T-cell (primary cell): Measurements from ENCODE around the gene DNMT3A. TPM values are rescaled to one million over a fixed set of nuclear protein-coding genes. Genes with fewer than 3 reads are reported as not detected.

Experiments
- ATAC-seq, 4 experiments: fragments of 200-7000 bp in 3 of 4; fragments of 150-1000 bp in 1 of 4; cut with Tn5 transposase; replicated peaks in 1 of 4; 1 replicate in 3 of 4; 2 replicates in 1 of 4; pipeline ENCODE4 v1.10.0; 2021; ENCODE audit warnings: moderate library complexity in 3 of 4, mild to moderate bottlenecking in 2 of 4, moderate number of reproducible peaks in 1 of 4
- CTCF ChIA-PET, 2 donors: fragments of 300-600 bp; sonication (Branson Sonifier 250); formaldehyde crosslinking; loops; one replicate each; lab custom pipeline; 2022; ENCODE audit warnings: antibody characterized with exemption in 2 of 2; lab: Charles Lee
- POLR2A ChIA-PET, 2 donors: fragments of 300-600 bp; sonication (Branson Sonifier 250); formaldehyde crosslinking; loops; one replicate each; lab custom pipeline; 2022; ENCODE audit warnings: antibody characterized with exemption in 2 of 2; lab: Charles Lee
- DNase-seq, 35 experiments: peaks; one replicate each; pipeline versions ENCODE4 v3.0.0 to v3.0.0-alpha.2; 2013 to 2023
- H3K27ac ChIP-seq: one replicate; pipeline ENCODE4 v1.5.1; 2013; ENCODE audit warnings: low read length
- H3K27me3 ChIP-seq, 2 experiments: replicated peaks in 1 of 2; 1 replicate in 1 of 2; 2 replicates in 1 of 2; pipeline versions ENCODE4 v1.6.1 to v1.7.0; 2013; ENCODE audit warnings: low read length in 1 of 2, mixed read lengths in 1 of 2; ENCODE audit not compliant: control insufficient read depth in 2 of 2, insufficient read depth in 2 of 2; ENCODE audit errors: extremely low read depth in 1 of 2
- H3K36me3 ChIP-seq, 2 donors: 1 replicate in 1 of 2; 2 replicates in 1 of 2; pipeline versions ENCODE4 v1.6.1 to v1.7.0; 2013; ENCODE audit warnings: low read length in 1 of 2; ENCODE audit not compliant: control insufficient read depth in 2 of 2, insufficient read depth in 1 of 2; ENCODE audit errors: extremely low read depth in 1 of 2
- H3K4me1 ChIP-seq, 2 experiments: 1 replicate in 1 of 2; 2 replicates in 1 of 2; pipeline versions ENCODE4 v1.6.1 to v1.7.0; 2013; ENCODE audit warnings: low read length in 2 of 2, mixed read lengths in 1 of 2; ENCODE audit not compliant: insufficient read depth in 2 of 2, control insufficient read depth in 1 of 2; ENCODE audit errors: extremely low read depth in 1 of 2
- H3K4me3 ChIP-seq, 2 donors: 1 replicate in 1 of 2; 2 replicates in 1 of 2; pipeline versions ENCODE4 v1.5.1 to v1.7.0; 2013; ENCODE audit warnings: mild to moderate bottlenecking in 2 of 2, low read length in 1 of 2, moderate library complexity in 1 of 2; ENCODE audit not compliant: control insufficient read depth in 1 of 2; ENCODE audit errors: extremely low read depth in 1 of 2
- H3K9me3 ChIP-seq: 2 replicates; pipeline ENCODE4 v1.7.0; 2013
- H3K27ac Mint-ChIP-seq, 2 donors: one replicate each; pipeline ENCODE4 v1.8.0; 2020 to 2021; ENCODE audit warnings: mild to moderate bottlenecking in 2 of 2, mixed read lengths in 2 of 2
- H3K27me3 Mint-ChIP-seq, 2 donors: one replicate each; pipeline ENCODE4 v1.8.0; 2021 to 2022; ENCODE audit warnings: mixed read lengths in 2 of 2
- H3K36me3 Mint-ChIP-seq: one replicate; pipeline ENCODE4 v1.8.0; 2021; ENCODE audit warnings: mixed read lengths
- H3K4me1 Mint-ChIP-seq, 3 donors: one replicate each; pipeline ENCODE4 v1.8.0; 2020 to 2022; ENCODE audit warnings: mixed read lengths in 3 of 3, mild to moderate bottlenecking in 1 of 3
- H3K4me3 Mint-ChIP-seq, 3 donors: one replicate each; pipeline ENCODE4 v1.8.0; 2020 to 2022; ENCODE audit warnings: mild to moderate bottlenecking in 3 of 3, mixed read lengths in 3 of 3, moderate library complexity in 3 of 3
- H3K9me3 Mint-ChIP-seq, 3 donors: one replicate each; pipeline ENCODE4 v1.8.0; 2020 to 2022; ENCODE audit warnings: mixed read lengths in 3 of 3
- WGBS: methylation state at CpG from one replicate; pipeline ENCODE4 v1.1.5; 2013; ENCODE audit warnings: missing lambda C conversion rate; ENCODE audit not compliant: insufficient coverage; 5-methylcytosine and 5-hydroxymethylcytosine counted together
- total RNA-seq, 35 experiments: library from RNA in 6 of 35; stranded (reverse) in 6 of 35; fragments of 120-200 nt in 1 of 35; gene quantifications; one replicate each; pipeline versions ENCODE4 v1.2.1 to v1.2.4 and lab custom pipeline; 2013 to 2026

DNMT3A gene
- total RNA-seq, 5 donors from 2014 or later (not counting 1 experiment from before 2014, with no cell fraction given), result 78.7 to 125 (median 93.2) TPM

DNA sequence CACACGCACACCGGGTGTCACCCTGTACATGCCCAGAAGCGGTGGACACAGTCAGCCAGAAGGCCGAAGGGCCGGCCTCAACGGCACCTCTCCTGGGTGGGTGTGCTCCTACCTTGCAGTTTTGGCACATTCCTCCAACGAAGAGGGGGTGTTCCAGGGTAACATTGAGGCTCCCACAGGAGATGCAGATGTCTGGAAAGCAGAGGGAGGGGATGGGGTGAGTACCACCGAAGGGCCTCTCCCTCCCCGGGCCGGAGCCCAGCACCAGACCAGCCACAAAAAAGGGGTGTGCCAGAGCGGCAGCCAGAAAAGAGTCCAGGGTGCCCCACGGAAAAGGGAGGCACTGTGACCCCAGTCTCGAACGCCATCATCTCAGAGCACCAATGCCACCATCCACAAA, 96.6 kb downstream of the DNMT3A start:
- Mint-ChIP-seq H3K4me1 (peaks cover 11 to 13% (median 13%) of the 10 kb centered on the region in 3 donors), H3K27me3 (no peaks in the 10 kb centered on the region), H3K9me3 (no peaks in the 10 kb centered on the region), H3K27ac (no peak overlapping the region), H3K36me3 (peaks cover 37% of the 10 kb centered on the region), H3K4me3 (no peak overlapping the region)
- H3K4me1 ChIP-seq, result peaks cover 1 to 6% of the 10 kb centered on the region in 2 experiments
- ChIA-PET POLR2A (no interaction called here), CTCF (interaction anchor here in 1 of 2 donors (0.6 kb wide), 1 partner anchor 278 kb away, joined by 13 read pairs; no protein-coding TSS in a partner anchor)
- H3K27ac ChIP-seq, result no peak overlapping the region
- H3K4me3 ChIP-seq, result no peak overlapping the region
- H3K27me3 ChIP-seq, result no peaks in the 10 kb centered on the region
- ATAC-seq (no peak), DNase-seq (no peak)
- H3K36me3 ChIP-seq, result peaks cover 43 to 78% of the 10 kb centered on the region in 2 donors
- H3K9me3 ChIP-seq, result no peaks in the 10 kb centered on the region
- 96% methylated on average over 10 of the region's 14 CpGs for WGBS

GRCh38 chr2:25243995-25244394, 97.7 kb downstream of the DNMT3A start:
- peaks cover 0 to 2% (median 2%) of the 10 kb centered on the region in 3 donors for H3K4me1 Mint-ChIP-seq
- Histone ChIP-seq H3K36me3 (peaks cover 43 to 89% of the 10 kb centered on the region in 2 donors), H3K4me1 (no peaks in the 10 kb centered on the region), H3K27ac (no peak overlapping the region), H3K4me3 (no peak overlapping the region), H3K27me3 (no peaks in the 10 kb centered on the region), H3K9me3 (no peaks in the 10 kb centered on the region)
- WGBS, result over 99% methylated on average over 16 of the region's 17 CpGs
- POLR2A ChIA-PET, result no interaction called here
- CTCF ChIA-PET, result no interaction called here
- H3K27me3 Mint-ChIP-seq, result no peaks in the 10 kb centered on the region
- H3K36me3 Mint-ChIP-seq, result peaks cover 43% of the 10 kb centered on the region
- H3K27ac Mint-ChIP-seq, result no peak overlapping the region
- no peak for ATAC-seq
- H3K4me3 Mint-ChIP-seq, result no peak overlapping the region
- no peaks in the 10 kb centered on the region for H3K9me3 Mint-ChIP-seq
- DNase-seq, result no peak

DNA sequence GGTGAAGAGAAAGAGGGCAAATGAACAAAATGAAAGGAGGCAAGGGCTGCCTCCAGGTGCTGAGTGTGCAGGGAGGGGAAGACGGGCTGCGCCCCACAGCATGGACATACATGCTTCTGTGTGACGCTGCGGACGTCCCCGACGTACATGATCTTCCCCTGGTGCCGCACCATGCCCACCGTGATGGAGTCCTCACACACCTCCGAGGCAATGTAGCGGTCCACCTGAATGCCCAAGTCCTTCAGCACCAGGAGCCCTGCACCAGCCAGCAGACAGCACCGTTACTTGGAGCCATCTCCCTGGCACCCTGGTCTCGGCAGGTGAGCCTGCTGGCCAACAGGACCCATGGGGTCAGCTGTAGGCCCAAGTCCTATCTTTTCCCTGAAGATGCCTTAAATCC, 100.3 kb downstream of the DNMT3A start:
- 97% methylated on average over 11 of the region's 13 CpGs for WGBS
- H3K4me1 ChIP-seq, result no peaks in the 10 kb centered on the region
- no peaks in the 10 kb centered on the region for H3K27me3 Mint-ChIP-seq
- H3K9me3 Mint-ChIP-seq, result no peaks in the 10 kb centered on the region
- ChIA-PET CTCF (no interaction called here), POLR2A (no interaction called here)
- ATAC-seq, result no peak
- H3K4me1 Mint-ChIP-seq, result no peaks in the 10 kb centered on the region
- no peak overlapping the region for H3K27ac Mint-ChIP-seq
- no peaks in the 10 kb centered on the region for H3K9me3 ChIP-seq
- no peak overlapping the region for H3K27ac ChIP-seq
- no peak overlapping the region for H3K4me3 Mint-ChIP-seq
- H3K4me3 ChIP-seq, result no peak overlapping the region
- peaks cover 42 to 96% of the 10 kb centered on the region in 2 donors for H3K36me3 ChIP-seq
- H3K36me3 Mint-ChIP-seq, result peaks cover 49% of the 10 kb centered on the region
- H3K27me3 ChIP-seq, result no peaks in the 10 kb centered on the region
- DNase-seq, result no peak

GRCh38 chr2:25240636-25241035, 101.1 kb downstream of the DNMT3A start:
- H3K9me3 Mint-ChIP-seq, result no peaks in the 10 kb centered on the region
- H3K27ac ChIP-seq, result no peak overlapping the region
- no peaks in the 10 kb centered on the region for H3K4me1 ChIP-seq
- H3K36me3 Mint-ChIP-seq, result peaks cover 46% of the 10 kb centered on the region
- DNase-seq, result no peak
- ChIA-PET CTCF (no interaction called here), POLR2A (no interaction called here)
- no peaks in the 10 kb centered on the region for H3K9me3 ChIP-seq
- H3K27me3 ChIP-seq, result no peaks in the 10 kb centered on the region
- WGBS, result 85% methylated on average over 9 of the region's 9 CpGs
- no peaks in the 10 kb centered on the region for H3K4me1 Mint-ChIP-seq
- ATAC-seq, result no peak
- no peak overlapping the region for H3K27ac Mint-ChIP-seq
- no peak overlapping the region for H3K4me3 ChIP-seq
- H3K4me3 Mint-ChIP-seq, result no peak overlapping the region
- H3K27me3 Mint-ChIP-seq, result no peaks in the 10 kb centered on the region
- H3K36me3 ChIP-seq, result peaks cover 35 to 95% of the 10 kb centered on the region in 2 donors

GRCh38 chr2:25238920-25239319, 102.8 kb downstream of the DNMT3A start:
- no peaks in the 10 kb centered on the region for H3K9me3 Mint-ChIP-seq
- WGBS, result 94% methylated on average over 8 of the region's 9 CpGs
- ChIA-PET CTCF (no interaction called here), POLR2A (no interaction called here)
- H3K4me1 Mint-ChIP-seq, result no peaks in the 10 kb centered on the region
- H3K4me3 Mint-ChIP-seq, result no peak overlapping the region
- H3K27me3 ChIP-seq, result no peaks in the 10 kb centered on the region
- no peaks in the 10 kb centered on the region for H3K27me3 Mint-ChIP-seq
- no peak overlapping the region for H3K27ac ChIP-seq
- DNase-seq (no peak), ATAC-seq (no peak)
- H3K4me1 ChIP-seq, result no peaks in the 10 kb centered on the region
- H3K36me3 ChIP-seq, result peaks cover 22 to 94% of the 10 kb centered on the region in 2 donors
- no peak overlapping the region for H3K4me3 ChIP-seq
- H3K27ac Mint-ChIP-seq, result no peak overlapping the region
- no peaks in the 10 kb centered on the region for H3K9me3 ChIP-seq
- peaks cover 60% of the 10 kb centered on the region for H3K36me3 Mint-ChIP-seq

DNA sequence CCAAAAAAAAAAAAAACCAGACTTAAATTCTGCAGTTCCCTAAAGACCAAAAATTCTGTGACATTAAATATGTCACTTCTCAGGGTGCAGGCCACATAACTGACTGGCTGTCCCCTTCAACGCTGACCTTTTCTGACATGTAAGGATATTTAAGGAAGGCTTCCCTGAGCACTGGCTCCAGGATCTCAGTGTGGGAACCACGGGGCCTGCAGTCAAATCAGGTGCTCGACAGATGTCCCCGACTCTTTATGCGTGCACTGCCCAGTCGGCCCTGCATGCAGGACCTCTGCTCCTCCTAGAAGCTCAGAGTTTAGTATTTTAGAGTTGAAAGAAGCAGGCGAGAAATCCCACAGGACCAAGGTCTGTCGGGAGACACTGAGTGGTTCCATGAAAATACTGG, 104.0 kb downstream of the DNMT3A start:
- no peaks in the 10 kb centered on the region for H3K9me3 Mint-ChIP-seq
- no peaks in the 10 kb centered on the region for H3K4me1 Mint-ChIP-seq
- no peak overlapping the region for H3K4me3 Mint-ChIP-seq
- H3K36me3 Mint-ChIP-seq, result peaks cover 70% of the 10 kb centered on the region
- DNase-seq (no peak), ATAC-seq (no peak)
- H3K27ac Mint-ChIP-seq, result peak overlapping the region in 1 of 2 donors; percentile 73
- no peaks in the 10 kb centered on the region for H3K27me3 ChIP-seq
- no peaks in the 10 kb centered on the region for H3K4me1 ChIP-seq
- 89% methylated on average over 8 of the region's 8 CpGs for WGBS
- H3K9me3 ChIP-seq, result no peaks in the 10 kb centered on the region
- H3K27me3 Mint-ChIP-seq, result no peaks in the 10 kb centered on the region
- ChIA-PET CTCF (interaction anchor here in 1 of 2 donors (0.6 kb wide), 1 partner anchor 159 kb away, joined by 4 read pairs; no protein-coding TSS in a partner anchor), POLR2A (no interaction called here)
- H3K36me3 ChIP-seq, result peaks cover 20 to 98% of the 10 kb centered on the region in 2 donors
- no peak overlapping the region for H3K4me3 ChIP-seq
- H3K27ac ChIP-seq, result no peak overlapping the region

DNA sequence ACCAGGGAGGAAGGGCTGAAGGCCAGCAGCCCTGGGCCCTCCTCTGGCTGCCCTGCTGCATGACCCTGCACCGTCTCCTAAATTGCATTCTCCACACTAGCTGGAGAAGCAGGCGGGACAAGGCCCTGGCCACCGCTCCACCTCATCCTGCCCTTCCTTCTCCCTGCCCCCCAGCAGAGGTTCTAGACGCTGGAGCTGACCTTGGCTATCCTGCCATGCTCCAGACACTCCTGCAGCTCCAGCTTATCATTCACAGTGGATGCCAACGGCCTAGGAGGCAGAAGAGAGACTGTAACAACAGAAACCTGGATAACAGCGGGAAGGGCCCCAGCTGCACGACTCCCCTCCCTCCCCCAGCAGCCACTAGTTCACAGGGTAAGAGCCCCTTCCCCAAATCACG, 105.0 kb downstream of the DNMT3A start:
- Histone ChIP-seq H3K9me3 (no peaks in the 10 kb centered on the region), H3K27me3 (no peaks in the 10 kb centered on the region), H3K27ac (no peak overlapping the region), H3K4me3 (no peak overlapping the region), H3K4me1 (no peaks in the 10 kb centered on the region), H3K36me3 (peaks cover 20 to 94% of the 10 kb centered on the region in 2 donors)
- WGBS, result 92% methylated on average over 7 of the region's 8 CpGs
- Mint-ChIP-seq H3K27me3 (no peaks in the 10 kb centered on the region), H3K9me3 (no peaks in the 10 kb centered on the region), H3K36me3 (peaks cover 67% of the 10 kb centered on the region), H3K4me1 (peaks cover 0 to 5% (median 2%) of the 10 kb centered on the region in 3 donors), H3K4me3 (no peak overlapping the region), H3K27ac (peak overlapping the region; percentile 16 to 22)
- POLR2A ChIA-PET, result no interaction called here
- DNase-seq, result no peak
- no peak for ATAC-seq
- CTCF ChIA-PET, result no interaction called here
